ENCODE data around the gene FCMR.

Gene FCMR

DNA sequence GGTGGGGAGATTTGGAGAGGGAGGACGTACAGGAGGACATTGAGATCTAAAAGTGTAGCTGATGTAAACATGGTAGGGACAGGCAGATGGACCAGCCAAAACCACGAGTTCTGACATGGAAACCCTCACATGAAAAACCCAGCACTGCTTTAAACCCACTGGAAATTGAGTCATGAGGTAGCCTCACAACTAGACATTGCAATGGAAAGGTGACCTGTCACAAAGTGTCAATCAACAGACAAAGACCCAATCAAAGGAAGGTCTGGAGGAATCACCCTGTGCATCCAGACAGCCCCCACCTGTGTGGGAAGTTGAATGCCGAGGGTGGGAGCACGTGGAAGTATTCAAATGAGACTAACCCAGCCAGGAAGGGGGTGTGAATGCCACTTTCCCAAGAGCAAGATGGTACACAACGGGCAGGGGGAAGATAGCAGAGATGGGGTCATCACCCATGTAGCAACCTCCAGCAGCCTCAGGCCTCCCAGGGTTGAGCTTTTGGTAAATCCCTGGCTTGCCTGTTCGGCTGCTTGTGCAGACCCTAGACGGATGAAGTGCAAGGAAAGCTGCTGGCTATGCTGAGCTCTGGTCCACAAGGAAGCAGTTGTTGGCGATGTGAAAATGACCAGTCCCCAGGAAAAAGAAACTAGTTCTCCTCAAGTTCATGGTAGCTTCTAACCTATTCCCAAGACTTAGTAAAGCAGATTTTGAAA, 5.6 kb downstream of the FCMR start:
- no peak for DNase-seq (ENCODE audit: insufficient read length, low spot score)
- no peak for FAIRE-seq
- TF ChIP-seq POU2F2 (IDR thresholded peaks at IDR 0.05; ENCODE audit: low read depth, low read length) (no peak), TAF1 (IDR thresholded peaks at IDR 0.05; ENCODE audit: low read depth, low read length) (no peak), SPI1 (IDR thresholded peaks at IDR 0.05; ENCODE audit: low read depth, low read length) (no peak), POLR2A (IDR thresholded peaks at IDR 0.05; ENCODE audit: low read depth, low read length) (no peak), PAX5 (IDR thresholded peaks at IDR 0.05; ENCODE audit: insufficient read depth, low read length, severe bottlenecking) (no peak), POLR2AphosphoS5 (IDR thresholded peaks at IDR 0.05; ENCODE audit: low read depth, low read length) (no peak)

DNA sequence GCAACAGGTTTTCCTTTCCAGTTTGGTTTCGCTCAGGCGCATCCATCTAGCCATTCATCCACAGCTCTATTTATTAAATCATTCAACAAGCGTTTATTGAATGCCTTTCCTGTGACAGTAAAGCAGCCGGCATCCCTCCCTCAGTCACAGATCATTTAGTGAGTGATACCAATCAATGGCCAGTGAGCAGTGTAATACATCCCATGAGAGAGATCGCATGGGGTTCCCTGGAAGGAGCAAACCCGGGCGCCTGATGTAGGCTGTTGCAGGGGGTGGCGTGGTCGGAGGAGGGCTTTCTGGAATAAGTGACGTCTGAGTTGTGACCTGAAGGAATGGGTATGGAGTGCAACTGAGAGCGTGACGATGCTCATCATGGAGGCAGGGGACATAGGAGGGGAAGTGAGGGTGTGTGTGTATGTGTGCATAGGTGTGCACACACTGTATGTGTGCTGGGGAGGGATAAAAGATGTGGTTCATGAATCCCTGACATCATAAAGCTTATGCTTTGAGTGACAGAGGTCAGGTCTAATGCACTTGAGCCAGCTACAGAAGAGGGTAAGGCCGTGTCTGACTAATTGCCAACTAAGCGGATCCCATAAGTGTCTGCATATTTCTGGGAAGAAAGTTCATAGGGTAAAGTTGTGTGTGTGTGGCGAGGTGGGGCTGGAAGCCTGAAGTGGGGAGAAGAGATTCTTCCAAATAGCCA, 6.6 kb downstream of the FCMR start:
- TF ChIP-seq PAX5 (IDR thresholded peaks at IDR 0.05; ENCODE audit: insufficient read depth, low read length, severe bottlenecking) (no peak), POLR2AphosphoS5 (IDR thresholded peaks at IDR 0.05; ENCODE audit: low read depth, low read length) (no peak), TAF1 (IDR thresholded peaks at IDR 0.05; ENCODE audit: low read depth, low read length) (no peak), SPI1 (IDR thresholded peaks at IDR 0.05; ENCODE audit: low read depth, low read length) (no peak)
- DNase-seq (ENCODE audit: insufficient read length, low spot score): no peak
- no peak for FAIRE-seq

DNA sequence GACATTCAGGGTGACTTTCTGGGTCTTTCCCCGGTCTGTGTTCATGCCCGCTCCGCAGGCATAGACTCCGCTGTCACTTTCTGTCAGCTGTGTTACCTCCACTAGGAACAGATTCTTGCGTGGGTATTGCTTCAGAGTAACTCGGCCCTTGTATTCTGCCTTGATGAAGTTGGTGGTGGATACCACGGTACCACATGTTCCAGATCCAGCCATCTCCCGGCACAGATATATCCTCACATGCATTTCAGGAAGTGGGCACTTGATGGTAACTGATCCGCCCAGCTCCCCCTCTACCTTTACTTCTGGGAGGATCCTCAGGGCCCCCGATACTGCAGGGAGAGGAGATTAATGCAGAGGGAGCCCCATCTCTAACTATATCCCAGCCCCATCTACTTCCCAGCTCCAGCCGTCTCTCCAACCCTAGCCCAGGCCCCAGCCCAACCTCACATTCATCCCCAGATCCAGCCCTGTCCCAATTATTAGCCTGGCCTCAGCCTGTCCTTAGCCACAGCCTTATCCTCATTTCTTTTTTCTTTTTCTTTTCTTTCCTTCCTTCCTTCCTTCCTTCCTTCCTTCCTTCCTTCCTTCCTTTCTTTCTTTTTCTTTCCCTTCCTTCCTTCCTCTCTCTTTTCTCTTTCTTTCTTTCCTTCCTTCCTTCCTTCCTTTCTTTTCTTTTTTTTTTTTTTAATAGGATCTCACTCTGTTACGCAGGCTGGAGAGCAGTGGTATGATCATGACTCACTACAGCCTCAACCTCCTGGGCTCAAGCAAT, 7.8 kb downstream of the FCMR start:
- DNase-seq (ENCODE audit: insufficient read length, low spot score) (no peak), FAIRE-seq (no peak)
- TF ChIP-seq SPI1 (IDR thresholded peaks at IDR 0.05; ENCODE audit: low read depth, low read length): no peak
- TF ChIP-seq POU2F2 (IDR thresholded peaks at IDR 0.05; ENCODE audit: low read depth, low read length): no peak
- TF ChIP-seq PAX5 (IDR thresholded peaks at IDR 0.05; ENCODE audit: insufficient read depth, low read length, severe bottlenecking): no peak
- TF ChIP-seq TAF1 (IDR thresholded peaks at IDR 0.05; ENCODE audit: low read depth, low read length): no peak
- TF ChIP-seq POLR2AphosphoS5 (IDR thresholded peaks at IDR 0.05; ENCODE audit: low read depth, low read length): no peak
- TF ChIP-seq POLR2A (IDR thresholded peaks at IDR 0.05; ENCODE audit: low read depth, low read length): no peak

DNA sequence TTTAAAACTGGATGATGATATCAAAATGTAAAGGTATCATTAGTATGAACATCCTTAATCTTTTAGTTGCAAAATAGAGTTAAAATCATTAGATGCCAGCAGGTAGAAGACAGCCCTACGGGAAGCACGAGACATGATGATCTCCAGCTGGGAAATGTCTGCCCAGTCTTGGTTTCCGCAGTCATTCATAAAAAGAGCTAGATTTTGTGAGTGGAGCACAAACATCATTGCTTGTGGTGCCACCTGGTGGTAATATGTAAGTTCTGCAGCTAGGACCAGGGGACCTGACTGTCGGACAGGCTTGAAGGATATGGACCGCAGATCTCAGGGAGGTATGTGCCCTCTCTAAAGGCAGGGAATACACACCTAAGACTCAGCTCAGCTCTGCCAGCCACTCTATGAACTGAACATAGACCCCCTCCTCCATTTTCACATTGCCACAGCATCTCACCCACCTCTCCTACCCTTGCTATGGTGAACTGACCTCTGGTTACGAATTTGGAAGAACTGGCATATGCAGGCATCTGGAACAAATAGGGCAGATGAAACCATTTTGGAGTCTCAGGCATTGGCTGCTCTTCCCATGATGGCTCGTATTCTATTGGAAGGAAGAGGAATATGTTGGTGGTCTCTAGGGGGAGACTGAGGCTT, 9.2 kb downstream of the FCMR start:
- TF ChIP-seq POLR2A (IDR thresholded peaks at IDR 0.05; ENCODE audit: low read depth, low read length) (peak; percentile 46; the same call in 1 of the 2 replicates), TAF1 (IDR thresholded peaks at IDR 0.05; ENCODE audit: low read depth, low read length) (no peak)
- DNase-seq (ENCODE audit: insufficient read length, low spot score) (no peak), FAIRE-seq (peak; percentile 88)

DNA sequence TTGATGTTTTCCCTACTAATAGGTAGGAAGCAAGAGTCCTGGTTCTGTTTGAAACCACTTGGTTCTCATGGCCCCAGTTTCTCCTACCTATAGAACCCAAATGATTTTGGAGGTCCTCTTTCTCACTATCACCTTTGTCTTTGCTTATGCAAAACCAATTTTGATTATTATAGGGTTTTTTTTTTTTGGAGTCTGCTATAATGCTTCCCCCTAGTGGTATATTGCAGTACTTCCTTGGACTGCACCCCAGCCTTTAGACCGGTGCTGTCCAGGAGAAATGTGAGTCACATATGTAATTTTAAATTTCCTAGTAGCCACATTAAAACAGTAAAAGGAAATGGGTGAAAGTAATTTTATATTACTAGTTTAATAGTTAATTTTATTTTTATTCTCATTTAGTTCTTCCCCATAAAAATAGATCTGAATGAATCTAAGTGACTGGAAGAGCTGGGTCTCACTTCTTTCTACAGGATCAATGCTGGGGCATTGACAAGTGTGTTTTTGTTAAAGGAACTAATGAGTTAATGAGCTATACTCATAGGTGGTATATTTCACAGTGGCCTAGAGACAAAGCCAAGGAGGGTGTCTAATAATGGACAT, 10.6 kb downstream of the FCMR start:
- DNase-seq (ENCODE audit: insufficient read length, low spot score) (no peak), FAIRE-seq (no peak)
- TF ChIP-seq POLR2A (IDR thresholded peaks at IDR 0.05; ENCODE audit: low read depth, low read length) (no peak), SPI1 (IDR thresholded peaks at IDR 0.05; ENCODE audit: low read depth, low read length) (no peak), PAX5 (IDR thresholded peaks at IDR 0.05; ENCODE audit: insufficient read depth, low read length, severe bottlenecking) (no peak), POU2F2 (IDR thresholded peaks at IDR 0.05; ENCODE audit: low read depth, low read length) (no peak)

DNA sequence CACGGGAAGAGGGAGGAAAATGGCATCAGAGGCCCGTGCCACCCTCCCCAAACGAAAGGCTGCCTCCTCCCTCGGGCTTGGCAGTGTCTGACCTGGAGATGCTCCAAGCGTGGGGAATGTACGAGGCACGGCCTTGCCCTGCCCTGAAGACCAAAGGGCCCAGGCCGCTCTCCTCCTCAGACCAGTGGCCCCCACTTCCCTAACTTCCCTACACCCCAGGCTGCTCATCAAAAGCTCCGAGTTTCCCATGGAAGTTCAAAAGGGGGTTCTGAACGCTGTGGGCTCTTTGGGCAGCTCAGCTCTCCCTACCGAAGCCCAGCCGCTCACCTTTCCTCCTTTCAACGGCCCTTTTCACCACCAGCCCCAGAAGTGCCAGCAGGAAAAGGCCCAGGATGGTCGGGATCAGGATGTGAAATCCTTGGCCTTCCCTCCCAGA, 11.8 kb downstream of the FCMR start:
- DNase-seq (ENCODE audit: insufficient read length, low spot score) (no peak), FAIRE-seq (no peak)
- TF ChIP-seq PAX5 (IDR thresholded peaks at IDR 0.05; ENCODE audit: insufficient read depth, low read length, severe bottlenecking) (no peak), TAF1 (IDR thresholded peaks at IDR 0.05; ENCODE audit: low read depth, low read length) (no peak), SPI1 (IDR thresholded peaks at IDR 0.05; ENCODE audit: low read depth, low read length) (no peak), POU2F2 (IDR thresholded peaks at IDR 0.05; ENCODE audit: low read depth, low read length) (no peak), POLR2A (IDR thresholded peaks at IDR 0.05; ENCODE audit: low read depth, low read length) (no peak), POLR2AphosphoS5 (IDR thresholded peaks at IDR 0.05; ENCODE audit: low read depth, low read length) (no peak)

DNA sequence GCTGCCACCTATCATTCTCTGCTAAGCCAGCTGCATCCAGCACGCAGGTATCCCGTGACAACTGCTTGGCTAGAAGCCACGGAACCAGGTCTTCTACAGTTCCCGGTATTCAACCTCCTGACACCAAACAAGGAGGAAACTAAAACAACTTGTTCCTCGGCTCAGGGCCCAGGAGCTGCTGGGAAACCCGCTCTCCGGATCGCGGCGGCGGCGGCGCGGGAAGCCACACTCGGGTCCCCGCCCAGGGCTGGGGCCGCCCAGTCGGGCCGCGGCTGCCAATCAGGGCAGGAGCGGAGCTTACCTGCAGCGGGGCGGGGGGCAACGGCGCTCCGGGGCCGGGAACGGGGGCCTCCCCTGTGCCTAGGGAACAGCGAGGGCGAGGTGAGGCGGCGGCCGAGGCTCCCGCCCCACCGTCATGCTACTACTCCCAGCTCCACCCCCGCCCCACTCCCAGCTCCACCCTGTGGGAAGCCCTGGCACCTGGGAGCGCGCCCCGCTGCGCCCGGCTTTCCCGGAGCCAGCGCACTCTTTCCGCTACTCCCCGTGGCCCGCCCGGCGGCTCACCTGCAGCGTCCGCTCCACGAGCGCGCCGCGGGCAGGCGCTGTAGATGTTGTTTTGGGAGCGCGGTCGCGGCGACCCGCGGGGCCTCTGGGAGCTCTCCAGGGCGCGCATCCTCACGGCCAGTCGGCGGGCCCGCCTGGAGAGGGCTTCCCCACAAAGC, 12.4 kb downstream of the FCMR start:
- DNase-seq (ENCODE audit: insufficient read length, low spot score): no peak
- TF ChIP-seq SPI1 (IDR thresholded peaks at IDR 0.05; ENCODE audit: low read depth, low read length): no peak
- no peak for TF ChIP-seq POU2F2 (IDR thresholded peaks at IDR 0.05; ENCODE audit: low read depth, low read length)
- TF ChIP-seq TAF1 (IDR thresholded peaks at IDR 0.05; ENCODE audit: low read depth, low read length): no peak
- no peak for TF ChIP-seq PAX5 (IDR thresholded peaks at IDR 0.05; ENCODE audit: insufficient read depth, low read length, severe bottlenecking)
- TF ChIP-seq POLR2AphosphoS5 (IDR thresholded peaks at IDR 0.05; ENCODE audit: low read depth, low read length): 0 out of 2 replicates have a peak, but pooled peaks have one; percentile 17
- no peak for TF ChIP-seq POLR2A (IDR thresholded peaks at IDR 0.05; ENCODE audit: low read depth, low read length)
- FAIRE-seq: no peak

DNA sequence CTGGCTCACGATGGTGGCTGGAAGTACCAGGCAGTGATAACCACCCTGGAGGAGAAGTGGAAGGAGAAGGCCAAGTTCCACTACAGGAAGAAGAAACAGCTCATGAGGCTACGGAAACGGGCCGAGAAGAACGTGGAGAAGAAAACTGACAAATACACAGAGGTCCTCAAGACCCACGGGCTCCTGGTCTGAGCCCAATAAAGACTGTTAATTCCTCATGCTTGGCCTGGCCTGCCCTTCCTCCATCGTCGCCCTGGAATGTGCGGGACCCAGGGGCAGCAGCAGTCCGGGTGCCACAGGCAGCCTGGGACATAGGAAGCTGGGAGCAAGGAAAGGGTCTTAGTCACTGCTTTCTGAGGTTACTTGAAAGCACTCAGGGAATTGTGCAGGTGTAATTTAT, 13.7 kb downstream of the FCMR start:
- no peak for TF ChIP-seq POU2F2 (IDR thresholded peaks at IDR 0.05; ENCODE audit: low read depth, low read length)
- no peak for TF ChIP-seq POLR2AphosphoS5 (IDR thresholded peaks at IDR 0.05; ENCODE audit: low read depth, low read length)
- TF ChIP-seq POLR2A (IDR thresholded peaks at IDR 0.05; ENCODE audit: low read depth, low read length): no peak
- no peak for TF ChIP-seq TAF1 (IDR thresholded peaks at IDR 0.05; ENCODE audit: low read depth, low read length)
- TF ChIP-seq PAX5 (IDR thresholded peaks at IDR 0.05; ENCODE audit: insufficient read depth, low read length, severe bottlenecking): no peak
- no peak for TF ChIP-seq SPI1 (IDR thresholded peaks at IDR 0.05; ENCODE audit: low read depth, low read length)
- no peak for FAIRE-seq

More for the DNA sequence above, 13.7 kb downstream of the FCMR start:
- no peak for DNase-seq (ENCODE audit: insufficient read length, low spot score)

Measured in GM12891 (cell line).